SKM-1 treated with dmso at 0.1 percent for 144 hours (cell line): Measurements from ENCODE around the gene CAMK2G.
A peak's percentile ranks its signal among the peaks of the same experiment; 100 is the strongest.

Experiments
- DNase-seq: peaks from one replicate; lab custom pipeline; 2025; ENCODE audit not compliant: unreplicated experiment; lab: John Stamatoyannopoulos, UW

Gene CAMK2G

DNA sequence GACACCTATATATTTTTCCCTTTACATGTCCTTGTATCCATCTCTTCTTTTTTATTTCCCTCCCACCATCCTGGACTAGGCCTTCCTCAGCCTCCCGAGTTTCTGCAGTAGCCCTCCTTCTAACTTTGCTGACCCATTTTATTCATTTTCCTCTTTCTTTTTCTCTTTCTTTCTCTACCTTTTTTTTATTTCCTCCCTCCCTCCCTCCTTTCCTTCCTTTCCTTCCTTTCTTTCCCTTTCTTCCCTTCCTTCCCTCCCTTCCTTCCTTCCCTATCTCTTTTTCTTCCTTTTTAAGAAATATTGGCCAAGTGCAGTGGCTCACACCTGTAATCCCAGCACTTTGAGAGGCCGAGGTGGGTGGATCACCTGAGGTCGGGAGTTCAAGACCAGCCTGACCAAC, 9.7 kb upstream of the CAMK2G start:
- DNase-seq, result no peak

DNA sequence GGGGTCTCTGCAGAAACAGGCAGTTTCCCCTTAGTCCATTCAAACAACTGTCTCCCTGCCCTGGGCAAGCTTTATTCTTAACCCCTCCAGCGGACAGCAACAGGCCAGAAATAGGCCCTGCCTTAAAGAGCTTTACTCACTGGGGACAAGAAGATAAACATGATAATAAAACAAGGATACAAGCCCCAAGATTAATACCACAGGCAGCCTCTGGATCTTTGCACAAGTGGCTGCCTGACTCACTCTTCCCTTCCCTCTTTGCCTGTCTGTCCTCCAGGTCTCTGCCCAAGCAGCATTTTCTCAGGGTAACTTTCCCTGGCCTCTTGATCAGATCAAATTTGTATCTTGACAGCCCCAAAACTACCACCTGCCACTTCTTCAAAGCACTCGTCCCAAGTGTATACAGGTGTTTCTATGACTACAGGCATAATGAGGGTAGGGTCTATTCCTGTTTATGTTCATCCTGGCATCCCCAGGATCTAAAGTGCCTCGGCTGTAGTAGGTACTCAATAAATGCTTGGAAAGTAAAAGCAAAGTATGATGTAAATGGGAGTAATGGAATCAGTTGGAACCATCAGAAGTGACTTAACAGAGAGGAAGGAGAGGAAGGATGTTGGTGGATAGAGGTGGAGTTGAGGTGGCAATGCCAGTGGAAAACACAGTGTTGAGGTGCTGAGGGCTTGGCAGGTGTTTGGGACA, 7.0 kb upstream of the CAMK2G start:
- no peak for DNase-seq

GRCh38 chr10:73879296-73880173, 5.2 kb upstream of the CAMK2G start:
- DNase-seq, result peak; percentile 86

DNA sequence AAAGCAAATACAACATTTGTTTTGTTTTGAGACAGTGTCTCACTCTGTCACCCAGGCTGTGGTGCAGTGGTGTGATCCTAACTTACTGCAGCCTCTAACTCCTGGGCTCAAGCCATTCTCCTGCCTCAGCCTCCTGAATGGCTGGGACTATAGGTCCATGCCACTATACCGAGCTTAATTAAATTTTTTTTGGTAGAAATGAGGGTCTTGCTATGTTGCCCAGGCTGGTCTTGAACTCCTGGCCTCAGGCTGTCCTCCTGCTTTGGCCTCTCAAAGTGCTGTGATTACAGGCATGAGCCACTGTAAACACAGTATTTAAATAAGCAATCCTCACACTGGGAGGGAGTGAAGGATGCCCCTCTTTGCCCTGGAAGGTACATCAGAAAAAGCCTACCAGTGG, 4.0 kb upstream of the CAMK2G start:
- no peak for DNase-seq

- DNase-seq, result no peak
Observed at GRCh38 chr10:73877533-73878160, 3.3 kb upstream of the CAMK2G start.

GRCh38 chr10:73876971-73877370, 2.6 kb upstream of the CAMK2G start:
- DNase-seq, result no peak

DNA sequence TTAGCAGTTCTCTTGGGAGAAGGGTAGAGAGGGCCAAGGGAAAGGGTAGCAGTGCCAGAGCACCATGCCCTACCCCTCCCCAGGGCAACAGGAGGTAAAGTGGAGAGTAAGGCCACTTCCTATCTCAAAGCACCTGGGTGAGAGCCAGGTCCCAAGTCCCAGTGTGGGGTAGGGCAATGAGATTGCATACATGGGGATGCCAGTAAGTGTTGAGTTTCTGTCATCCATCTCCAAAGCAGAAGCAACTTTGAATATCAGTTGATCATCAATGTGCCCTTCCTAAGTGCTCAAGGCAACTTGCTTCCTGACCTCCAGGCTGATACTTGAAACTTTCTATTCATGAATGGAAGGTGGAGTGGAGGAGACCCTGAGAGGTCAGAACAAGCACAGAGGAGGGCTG, 2.2 kb upstream of the CAMK2G start:
- DNase-seq, result no peak

GRCh38 chr10:73876157-73876556, 1.8 kb upstream of the CAMK2G start:
- no peak for DNase-seq

DNA sequence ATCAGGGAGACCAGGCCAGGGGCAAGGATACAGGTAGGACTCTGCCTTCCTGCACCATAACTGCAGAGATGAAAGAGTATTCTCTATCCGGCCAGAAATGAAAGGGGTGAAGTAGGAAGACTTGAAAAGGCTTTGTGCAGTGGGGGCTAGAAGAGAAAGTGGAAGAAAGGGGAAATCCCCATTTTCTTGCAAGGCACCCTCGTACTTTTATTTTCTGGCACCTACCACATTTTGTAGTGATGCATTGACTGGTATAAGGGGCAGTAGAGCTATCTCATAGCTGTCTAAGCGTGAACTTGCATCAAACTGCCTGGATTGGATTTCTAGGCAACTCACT, 752 bp upstream of the CAMK2G start:
- DNase-seq, result no peak

DNA sequence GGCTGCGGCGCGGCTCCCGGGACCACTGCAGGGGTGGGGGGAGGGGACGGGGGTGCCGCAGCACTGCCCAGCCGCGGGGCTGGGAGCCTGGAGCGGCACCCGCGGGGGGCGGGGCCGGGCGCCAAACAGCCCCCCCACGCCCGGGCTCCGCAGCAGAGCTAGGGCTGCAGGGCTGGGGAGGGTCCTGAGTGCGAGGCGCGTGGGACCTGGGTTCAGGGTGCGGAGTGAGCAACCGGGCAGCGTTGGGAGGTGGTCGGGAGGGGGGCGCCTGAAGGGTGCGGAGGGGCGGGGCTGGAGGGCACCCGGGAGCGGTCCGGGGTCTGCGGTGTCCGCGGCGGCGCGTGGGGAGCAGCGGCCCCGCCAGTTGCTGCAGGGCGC, 528 bp downstream of the CAMK2G start:
- no peak for DNase-seq

- DNase-seq, result no peak
Observed at GRCh38 chr10:73873142-73873837, 1.1 kb downstream of the CAMK2G start.

GRCh38 chr10:73872190-73872710, 2.1 kb downstream of the CAMK2G start:
- no peak for DNase-seq

- DNase-seq, result no peak
Observed at GRCh38 chr10:73871295-73872189, 2.8 kb downstream of the CAMK2G start.

DNA sequence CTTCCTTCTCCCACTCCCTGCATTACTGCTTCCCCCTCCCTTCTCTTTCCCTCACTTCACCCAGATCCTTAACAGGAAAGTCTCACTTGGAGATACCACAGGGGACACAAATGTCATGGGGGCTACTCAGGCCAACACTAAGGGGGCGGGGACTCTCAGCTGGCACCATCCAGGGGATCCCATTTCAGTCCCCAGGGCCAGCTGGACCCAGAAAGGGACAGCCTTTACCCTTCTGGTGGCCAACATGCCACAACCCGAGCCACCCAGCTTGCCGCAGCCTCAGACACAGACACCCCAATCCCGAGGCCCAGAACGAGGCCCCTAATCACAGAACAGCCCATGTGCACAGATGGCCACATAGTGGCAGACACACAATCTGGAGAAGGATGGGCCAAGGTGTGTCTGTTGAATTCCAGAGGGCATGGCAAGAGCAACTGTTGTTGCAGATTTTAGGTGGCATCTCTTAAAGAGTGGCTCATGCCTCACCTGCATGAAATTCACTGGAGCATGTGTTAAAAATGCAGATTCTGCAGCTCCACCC, 5.6 kb downstream of the CAMK2G start:
- DNase-seq, result no peak

DNA sequence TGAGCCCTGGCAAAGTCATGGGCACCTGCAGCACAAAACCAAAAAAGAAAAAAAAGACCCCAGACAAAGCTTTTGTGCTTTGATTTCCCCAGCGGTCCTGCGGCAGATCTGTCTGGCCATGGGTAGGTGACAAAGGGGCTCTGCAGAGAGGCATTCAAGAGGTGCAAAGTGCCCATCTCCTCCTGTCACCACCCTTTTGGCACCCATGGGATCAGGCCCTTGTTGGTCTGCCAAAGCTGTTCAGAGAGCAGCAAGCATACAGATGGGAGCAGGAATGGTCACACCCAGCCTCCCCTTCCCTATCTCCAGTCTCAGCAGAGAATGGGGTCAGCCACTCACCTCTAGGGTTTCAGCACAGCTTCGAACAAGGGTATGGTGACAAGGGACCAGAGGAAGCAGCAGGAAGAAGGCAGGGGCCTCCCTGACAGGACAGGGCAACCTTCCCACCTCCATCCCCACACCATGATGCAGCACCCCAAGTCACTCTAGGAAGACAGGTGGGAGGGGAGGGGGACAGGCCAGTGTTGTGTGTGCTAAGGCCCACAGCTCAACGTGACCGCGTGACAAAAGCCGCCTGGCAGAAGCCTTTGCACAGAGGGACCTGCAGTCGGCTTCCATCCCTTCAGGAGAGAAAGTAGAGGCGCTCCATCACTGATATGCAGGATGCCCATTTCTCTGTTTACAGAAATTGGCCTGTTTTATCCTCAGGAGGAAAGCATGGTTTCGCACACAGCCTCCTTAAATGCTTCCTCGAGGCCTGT, 6.3 kb downstream of the CAMK2G start:
- no peak for DNase-seq

DNA sequence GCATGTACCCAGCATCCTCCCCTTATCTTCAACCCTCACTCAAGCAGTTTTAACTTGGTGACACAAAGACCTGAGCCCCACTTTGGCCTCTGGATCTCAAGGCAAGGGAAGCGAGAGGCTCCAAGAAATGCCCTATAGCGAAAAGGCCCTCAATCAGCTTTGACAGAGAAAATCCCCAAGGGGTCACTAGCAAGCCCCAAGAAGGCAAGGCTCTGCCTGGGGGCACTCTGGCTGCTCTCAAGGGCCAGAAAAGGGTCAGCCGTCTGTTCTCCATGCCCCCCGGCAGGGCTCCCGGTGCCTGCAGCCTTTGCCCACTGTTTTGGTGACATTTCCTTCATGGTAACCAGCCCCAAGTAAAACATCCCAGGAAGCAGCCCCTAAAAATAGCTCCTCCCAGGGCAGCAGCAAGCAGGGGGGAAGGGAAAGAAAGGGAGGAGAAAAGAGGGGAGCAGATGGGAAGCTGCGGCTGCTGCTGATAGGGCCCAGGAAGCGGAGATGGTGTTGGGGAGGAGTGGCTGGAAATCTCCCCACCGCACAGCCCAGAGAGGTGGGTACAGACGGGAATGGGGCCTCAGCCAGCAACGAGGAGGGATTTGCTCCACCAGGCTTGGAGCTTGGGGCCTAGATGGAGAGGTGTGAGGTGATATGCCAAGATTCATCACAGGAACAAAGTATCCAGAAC, 7.1 kb downstream of the CAMK2G start:
- no peak for DNase-seq

DNA sequence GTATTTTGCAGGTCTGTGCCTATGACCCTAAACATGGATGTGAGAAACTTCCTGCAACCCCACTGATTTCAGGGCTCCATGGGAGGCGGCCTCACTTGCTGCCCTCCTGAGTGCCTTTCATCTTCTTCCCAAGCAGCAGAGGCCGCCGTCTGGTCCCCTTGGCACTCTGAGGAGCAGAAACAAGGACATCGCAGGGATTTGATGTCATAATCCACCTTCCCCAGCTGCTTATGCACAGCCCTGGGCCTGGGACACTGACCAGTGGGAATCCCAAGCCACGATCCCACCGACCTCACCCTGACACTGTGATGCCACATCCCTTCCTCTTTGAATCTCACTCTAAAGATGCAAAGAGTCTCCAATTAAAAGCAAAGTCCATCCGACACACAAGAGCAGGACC, 7.7 kb downstream of the CAMK2G start:
- DNase-seq, result no peak
